SK-N-SH (cell line): ENCODE results near the gene ZMIZ1. TPM values are rescaled to one million over a fixed set of nuclear protein-coding genes. Genes with fewer than 3 reads are reported as not detected.
A peak's percentile ranks its signal among the peaks of the same experiment; 100 is the strongest.

Experiments used
- CTCF ChIA-PET: fragments of 300-600, 350-600 bp; formaldehyde crosslinking; extraction: SDS; loops from one replicate; lab custom pipeline; 2021; lab: Yijun Ruan, JAX
- POLR2A ChIA-PET: fragments of 350-600 bp; sonication (Branson Sonifier 250); formaldehyde crosslinking; extraction: SDS; loops from one replicate; lab custom pipeline; 2020; ENCODE audit warnings: antibody characterized with exemption, inconsistent platforms; lab: Yijun Ruan, JAX
- DNase-seq: peaks from one replicate; pipeline ENCODE4 v3.0.0; 2012
- H2AFZ ChIP-seq: fragments of 200-600 bp; sonication (generic); 2 replicates; pipeline ENCODE4 v1.8.1; 2016; ENCODE audit warnings: antibody characterized with exemption, mild to moderate bottlenecking, low read depth
- H3F3A ChIP-seq: fragments of 200-600 bp; sonication (generic); replicated peaks from 2 replicates; pipeline ENCODE3; 2016; ENCODE audit warnings: antibody characterized with exemption, mild to moderate bottlenecking; ENCODE audit not compliant: insufficient read depth
- H3K27ac ChIP-seq, 2 experiments: fragments of 200-500 bp in 1 of 2; fragments of 200-600 bp in 1 of 2; sonication (Bioruptor generic) in 1 of 2; sonication (generic), shearing (Covaris generic) in 1 of 2; 2 replicates each; pipeline versions ENCODE4 v1.5.1 to v1.6.1; 2014 to 2016; ENCODE audit warnings: low read depth in 2 of 2, inconsistent platforms in 1 of 2, low read length in 1 of 2, mild to moderate bottlenecking in 1 of 2, mixed read lengths in 1 of 2
- H3K27me3 ChIP-seq: fragments of 200-600 bp; sonication (generic), shearing (Covaris generic); 2 replicates; pipeline ENCODE4 v1.6.1; 2016; ENCODE audit warnings: mixed run types; ENCODE audit not compliant: insufficient read depth
- H3K36me3 ChIP-seq, 2 experiments: fragments of 200-500 bp in 1 of 2; fragments of 200-600 bp in 1 of 2; sonication (Bioruptor generic) in 1 of 2; sonication (generic) in 1 of 2; replicated peaks in 1 of 2; 2 replicates each; pipeline versions ENCODE3 to v1.5.1; 2014 to 2016; ENCODE audit warnings: low read length in 1 of 2, mild to moderate bottlenecking in 1 of 2; ENCODE audit not compliant: insufficient read depth in 2 of 2, control insufficient read depth in 1 of 2
- H3K4me1 ChIP-seq, 2 experiments: fragments of 200-500 bp in 1 of 2; fragments of 200-600 bp in 1 of 2; sonication (Bioruptor generic) in 1 of 2; sonication (generic), shearing (Covaris generic) in 1 of 2; 2 replicates each; pipeline versions ENCODE4 v1.5.1 to v1.6.1; 2014 to 2016; ENCODE audit warnings: low read depth in 1 of 2, low read length in 1 of 2, mixed run types in 1 of 2; ENCODE audit not compliant: insufficient read depth in 2 of 2, control insufficient read depth in 1 of 2
- H3K4me2 ChIP-seq: fragments of 200-600 bp; sonication (generic), shearing (Covaris generic); 2 replicates; pipeline ENCODE4 v1.6.1; 2017; ENCODE audit warnings: mixed run types
- H3K4me3 ChIP-seq, 2 experiments: fragments of 200-500 bp in 1 of 2; fragments of 200-600 bp in 1 of 2; sonication (Bioruptor generic) in 1 of 2; sonication (generic), shearing (Covaris generic) in 1 of 2; 2 replicates each; pipeline versions ENCODE4 v1.5.1 to v1.8.1; 2014 to 2016; ENCODE audit warnings: low read depth in 2 of 2, inconsistent platforms in 1 of 2, low read length in 1 of 2, mild to moderate bottlenecking in 1 of 2, mixed read lengths in 1 of 2, moderate library complexity in 1 of 2
- H3K79me2 ChIP-seq: fragments of 200-600 bp; sonication (generic); 2 replicates; pipeline ENCODE4 v1.8.1; 2017; ENCODE audit warnings: mild to moderate bottlenecking; ENCODE audit not compliant: insufficient read depth
- H3K9ac ChIP-seq: fragments of 200-600 bp; sonication (generic); 2 replicates; pipeline ENCODE4 v1.6.1; 2017; ENCODE audit warnings: mixed run types
- H3K9me2 ChIP-seq: fragments of 200-600 bp; sonication (generic); 2 replicates; pipeline ENCODE4 v1.6.1; 2017; ENCODE audit warnings: mixed run types
- H3K9me3 ChIP-seq: fragments of 200-600 bp; sonication (generic); 2 replicates; pipeline ENCODE4 v1.6.1; 2017; ENCODE audit warnings: mixed run types, mild to moderate bottlenecking, moderate library complexity
- H4K20me1 ChIP-seq: fragments of 200-600 bp; sonication (generic); 2 replicates; pipeline ENCODE4 v1.6.1; 2017; ENCODE audit warnings: mild to moderate bottlenecking, mixed run types; ENCODE audit not compliant: insufficient read depth
- ELF1 ChIP-seq: IDR thresholded peaks from 2 replicates; pipeline ENCODE4 v1.4.0; 2012
- EP300 ChIP-seq, 2 experiments: IDR thresholded peaks; 2 replicates each; pipeline versions ENCODE4 v1.4.0 to v1.6.1; 2012; ENCODE audit warnings: borderline replicate concordance in 1 of 2, low read depth in 1 of 2, low read length in 1 of 2
- FOSL2 ChIP-seq: IDR thresholded peaks from 2 replicates; pipeline ENCODE4 v1.4.0; 2012; ENCODE audit warnings: low read depth, mild to moderate bottlenecking, moderate library complexity, borderline replicate concordance
- FOXJ3 ChIP-seq: sonication (generic); formaldehyde crosslinking; IDR thresholded peaks from 2 replicates; pipeline ENCODE4 v1.5.1; 2020; ENCODE audit warnings: mild to moderate bottlenecking, missing genetic modification reagents
- FOXM1 ChIP-seq: IDR thresholded peaks from 2 replicates; pipeline ENCODE4 v1.4.0; 2012; ENCODE audit warnings: low read depth, mild to moderate bottlenecking
- JUND ChIP-seq: IDR thresholded peaks from 2 replicates; pipeline ENCODE4 v1.4.0; 2012
- MAX ChIP-seq: IDR thresholded peaks from 2 replicates; pipeline ENCODE4 v1.4.0; 2012; ENCODE audit warnings: low read depth
- MEF2A ChIP-seq: IDR thresholded peaks from 2 replicates; pipeline ENCODE4 v1.4.0; 2012; ENCODE audit warnings: low read depth, borderline replicate concordance
- MXI1 ChIP-seq: IDR thresholded peaks from 2 replicates; pipeline ENCODE4 v1.6.1; 2012; ENCODE audit warnings: mild to moderate bottlenecking, low read depth, low read length, improper control_type of control experiment
- NRF1 ChIP-seq: IDR thresholded peaks from 2 replicates; pipeline ENCODE4 v1.6.1; 2012; ENCODE audit warnings: low read depth, mild to moderate bottlenecking, low read length
- PBX3 ChIP-seq: IDR thresholded peaks from 2 replicates; pipeline ENCODE4; 2012
- RCOR1 ChIP-seq: fragments of 150-350 bp; IDR thresholded peaks from 2 replicates; pipeline ENCODE4 v1.6.1; 2017; ENCODE audit warnings: antibody characterized with exemption, low read length
- REST ChIP-seq: IDR thresholded peaks from 2 replicates; pipeline ENCODE4 v1.6.1; 2012; ENCODE audit warnings: mild to moderate bottlenecking, low read depth, low read length, moderate library complexity
- RFX5 ChIP-seq: IDR thresholded peaks from 2 replicates; pipeline ENCODE4 v1.6.1; 2012; ENCODE audit warnings: mild to moderate bottlenecking, improper control_type of control experiment, low read length
- RXRA ChIP-seq: IDR thresholded peaks from 2 replicates; pipeline ENCODE4 v1.4.0; 2012; ENCODE audit warnings: low read depth, mild to moderate bottlenecking, borderline replicate concordance
- SIN3A ChIP-seq: IDR thresholded peaks from 2 replicates; pipeline ENCODE4 v1.6.1; 2012; ENCODE audit warnings: low read depth, mild to moderate bottlenecking, low read length, moderate library complexity, borderline replicate concordance
- TAF1 ChIP-seq: IDR thresholded peaks from 2 replicates; pipeline ENCODE4 v1.6.1; 2012; ENCODE audit warnings: low read depth, mild to moderate bottlenecking, low read length, moderate library complexity, borderline replicate concordance
- TEAD4 ChIP-seq: IDR thresholded peaks from 2 replicates; pipeline ENCODE4 v1.4.0; 2012; ENCODE audit warnings: mild to moderate bottlenecking, borderline replicate concordance; ENCODE audit not compliant: insufficient read depth
- USF1 ChIP-seq: IDR thresholded peaks from 2 replicates; pipeline ENCODE4 v1.4.0; 2012; ENCODE audit warnings: low read depth, borderline replicate concordance
- USF2 ChIP-seq: fragments of 150-350 bp; IDR thresholded peaks from 2 replicates; pipeline ENCODE4 v1.6.1; 2017; ENCODE audit warnings: antibody characterized with exemption, low read length, low read depth, borderline replicate concordance
- WGBS: methylation state at CpG from one replicate; pipeline ENCODE4 v1.1.6; 2017; ENCODE audit warnings: low lambda C conversion rate; 5-methylcytosine and 5-hydroxymethylcytosine counted together
- polyA plus RNA-seq, 3 experiments: library from polyadenylated mRNA; depleted of rRNA; stranded (reverse); fragments of >200 nt; gene quantifications; 2 replicates each; pipeline ENCODE4 v1.2.3, GENCODE V29; 2012

Gene ZMIZ1
- polyA plus RNA-seq, 1 of the 3 experiments (the other 2 are of a cell fraction), result 23.5 TPM

GRCh38 chr10:79087721-79088120 is 19.0 kb downstream of the ZMIZ1 start:
- Histone ChIP-seq H3K9me2 (no peaks in the 10 kb centered on the region), H3K9ac (no peak overlapping the region), H3K4me1 (peaks cover 22 to 88% of the 10 kb centered on the region in 2 experiments; a peak in 3 of 4 replicates), H3F3A (no peaks in the 10 kb centered on the region), H3K27me3 (no peaks in the 10 kb centered on the region), H3K79me2 (peaks cover 100% of the 10 kb centered on the region), H4K20me1 (peaks cover 99% of the 10 kb centered on the region), H2AFZ (no peak overlapping the region), H3K4me3 (no peak overlapping the region), H3K36me3 (peaks cover 0 to 7% of the 10 kb centered on the region in 2 experiments), H3K27ac (peak overlapping the region in 1 of 2 experiments; percentile 3; a peak in 1 of 4 replicates), H3K9me3 (no peaks in the 10 kb centered on the region), H3K4me2 (no peak overlapping the region)
- ChIA-PET POLR2A (interaction anchor here (0.6 to 1.1 kb wide), 2 partner anchors 8 to 10 kb away, joined by 3 to 4 read pairs; no protein-coding TSS in a partner anchor), CTCF (interaction anchor here (1.2 to 1.5 kb wide), 3 partner anchors 18 to 108 kb away, joined by 3 to 11 read pairs (median 7); no protein-coding TSS in a partner anchor)
- WGBS, result 92% methylated on average over 6 of the region's 6 CpGs
- TF ChIP-seq USF1 (no peak), FOXM1 (no peak), PBX3 (no peak), REST (no peak), SIN3A (no peak), EP300 (IDR thresholded peaks at IDR 0.05; ENCODE audit: borderline replicate concordance in 1 of 2, low read depth in 1 of 2, low read length in 1 of 2) (no peak), ELF1 (no peak), RCOR1 (no peak), TAF1 (no peak), NRF1 (no peak), FOXJ3 (CRISPR knock-in tag) (no peak), FOSL2 (no peak), MEF2A (no peak), TEAD4 (no peak), RXRA (no peak), MAX (no peak), USF2 (no peak), RFX5 (no peak), JUND (no peak), MXI1 (no peak)
- DNase-seq, result no peak
